CD4-positive, alpha-beta T cell treated with Interleukin-10 for 1 hour (primary cell): ENCODE data around the gene SLC6A19.

ENCODE experiments used
- DNase-seq: peaks from one replicate; pipeline ENCODE4 v3.0.0-alpha.2; 2020

Gene SLC6A19

DNA sequence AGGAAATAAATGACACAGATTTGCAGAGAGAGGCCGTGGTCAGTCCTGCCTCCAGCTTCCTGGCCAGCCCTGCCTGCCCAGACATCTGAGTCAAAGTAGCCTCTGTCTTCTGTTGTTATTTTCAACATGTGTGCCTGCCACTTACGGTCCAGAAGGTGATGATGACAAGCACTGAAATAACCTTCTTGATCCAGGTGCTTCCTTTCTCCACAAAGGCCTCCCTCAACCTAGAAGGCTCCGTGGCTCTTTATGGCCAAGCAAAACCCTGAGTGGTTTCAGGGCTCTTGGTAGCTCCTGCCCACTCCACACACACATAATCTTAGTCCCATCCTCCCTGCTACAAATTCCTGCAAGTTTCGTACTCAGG lies 34.1 kb upstream of the SLC6A19 start:
- DNase-seq = no peak

DNA sequence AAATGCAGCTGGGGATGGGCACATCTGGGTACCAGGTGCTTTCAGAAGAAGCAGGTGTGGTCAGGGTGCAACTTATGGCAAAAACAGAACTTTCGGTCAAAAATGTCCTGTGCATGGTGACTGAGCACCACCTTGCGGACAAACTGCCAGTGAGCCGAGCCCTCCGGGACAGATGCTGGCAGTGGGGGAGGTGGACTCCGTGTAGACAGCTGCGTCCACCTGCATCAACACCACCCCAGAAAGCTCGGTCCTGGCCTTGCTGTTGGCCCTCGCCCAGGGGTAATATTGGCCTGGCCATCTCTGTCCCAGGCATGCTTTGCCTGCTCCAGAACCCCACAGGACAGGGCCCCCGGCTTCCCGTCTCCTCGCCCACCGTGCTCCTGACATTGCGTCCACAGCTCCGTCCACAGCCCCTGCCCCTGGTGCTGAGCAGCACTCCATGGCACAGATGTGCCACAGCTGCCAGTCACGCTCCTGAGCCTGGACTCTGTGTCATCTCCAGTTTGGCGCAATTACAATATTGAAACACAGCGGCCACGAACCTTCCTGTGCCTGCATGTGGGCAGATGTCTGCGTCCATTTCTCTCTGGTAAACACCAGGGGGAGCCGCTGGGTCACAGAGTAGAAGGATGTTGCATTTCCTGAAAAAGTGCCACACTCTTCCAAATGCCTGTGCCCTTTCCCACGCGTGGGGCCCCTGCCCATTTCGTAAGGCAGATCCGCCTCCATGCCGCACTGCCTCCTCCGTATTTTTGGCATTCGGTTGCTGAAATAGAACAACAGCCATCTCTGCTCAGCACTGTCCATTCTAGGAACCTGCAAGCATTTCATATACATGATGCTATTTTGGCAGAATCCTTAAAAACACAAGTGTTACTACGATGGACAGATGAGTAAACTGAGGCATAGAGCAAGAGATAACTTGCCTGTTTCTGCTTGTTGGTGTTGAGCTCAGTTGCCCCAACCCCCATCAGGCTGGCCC lies 33.4 kb upstream of the SLC6A19 start:
- peak; percentile 73 for DNase-seq

DNA sequence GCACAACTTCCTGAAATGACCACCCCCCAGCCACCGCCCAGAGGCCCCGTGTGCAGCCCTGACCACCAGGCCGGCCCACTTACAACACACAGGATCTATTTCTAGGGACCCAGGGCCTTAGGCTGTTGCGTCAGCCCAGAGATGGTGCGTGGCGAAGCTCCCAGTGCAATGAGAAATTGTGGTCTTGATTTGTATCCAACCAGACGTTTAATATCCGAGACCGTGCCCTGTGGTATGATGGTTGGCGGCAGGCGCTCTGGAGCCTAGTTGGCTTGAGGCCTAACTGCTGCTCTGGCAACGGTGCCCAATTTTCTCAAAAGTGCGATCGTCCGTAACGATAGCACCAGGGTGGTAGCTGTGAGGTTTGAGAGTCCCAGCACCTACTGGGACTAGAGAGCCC lies 32.6 kb upstream of the SLC6A19 start:
- no peak for DNase-seq

DNA sequence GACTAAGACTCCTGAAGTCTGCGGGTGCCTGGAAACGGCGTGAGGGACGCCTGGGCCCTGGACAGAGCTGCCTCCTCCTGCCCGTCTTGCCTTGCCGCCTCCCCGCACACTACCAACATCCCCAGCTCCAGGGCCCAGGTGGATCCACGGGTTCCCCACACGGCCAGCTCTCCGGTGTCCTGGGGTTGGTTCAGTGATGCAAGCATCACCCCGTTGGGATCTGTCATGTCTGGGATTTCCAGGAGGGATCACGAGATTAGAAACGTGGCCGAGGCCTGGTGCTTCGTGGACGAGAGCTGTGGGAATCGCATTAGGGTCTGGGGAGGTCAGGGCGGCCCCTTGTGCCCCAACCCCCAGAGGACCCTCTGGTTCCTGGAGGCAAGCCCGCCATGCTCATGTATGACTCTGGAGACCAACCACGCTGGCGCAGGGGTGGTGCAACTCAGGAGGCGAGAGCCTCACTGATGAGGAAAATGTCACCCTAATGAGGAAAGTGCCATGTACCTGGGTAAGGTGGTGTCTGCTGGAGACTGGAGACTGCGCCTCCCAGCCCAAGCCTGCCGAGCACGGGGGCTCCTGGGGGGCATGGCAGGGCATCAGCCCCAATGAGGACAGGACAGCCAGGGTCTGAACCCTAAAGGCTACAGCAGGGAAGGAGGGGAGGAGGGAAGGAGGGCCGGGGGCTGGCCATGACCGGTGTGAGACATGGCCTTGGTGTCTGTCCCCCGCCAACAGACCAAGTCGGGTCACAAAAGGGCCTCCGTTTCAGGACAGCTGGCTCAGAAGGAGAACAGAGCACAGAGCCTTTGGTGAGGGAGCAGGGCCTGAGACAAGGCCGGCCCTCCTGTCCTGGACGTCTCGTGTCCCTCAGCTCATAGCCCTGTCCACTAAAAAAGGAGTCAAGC lies 31.9 kb upstream of the SLC6A19 start:
- DNase-seq = no peak

DNA sequence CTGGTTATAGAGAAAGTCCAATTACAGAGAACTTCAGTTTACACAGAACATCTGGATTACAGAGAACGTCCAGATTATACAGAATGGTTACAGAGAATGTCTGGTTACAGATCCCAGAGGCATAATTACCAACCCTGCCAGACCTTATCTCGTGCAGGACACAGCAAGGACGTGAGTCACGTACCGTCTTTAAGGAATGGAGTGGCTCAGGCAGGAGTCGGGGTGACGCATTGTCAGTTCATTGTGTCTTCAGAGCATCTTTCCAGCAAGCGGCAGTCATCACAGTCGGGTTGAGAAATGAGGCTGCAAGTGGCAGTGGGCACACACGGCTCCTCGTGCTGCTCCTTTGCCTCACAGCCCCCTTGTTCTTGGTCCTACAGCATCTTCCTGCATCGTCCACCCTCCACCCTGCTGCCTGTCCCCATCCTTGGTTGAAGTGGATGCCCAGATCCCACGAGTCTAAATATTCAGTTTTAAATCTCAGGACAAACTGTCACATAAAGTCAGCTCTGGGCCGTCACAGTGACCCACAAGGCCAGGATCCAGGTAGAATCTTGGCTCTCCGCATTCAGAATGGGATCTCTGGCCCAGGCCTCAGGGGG lies 30.0 kb upstream of the SLC6A19 start:
- no peak for DNase-seq

DNA sequence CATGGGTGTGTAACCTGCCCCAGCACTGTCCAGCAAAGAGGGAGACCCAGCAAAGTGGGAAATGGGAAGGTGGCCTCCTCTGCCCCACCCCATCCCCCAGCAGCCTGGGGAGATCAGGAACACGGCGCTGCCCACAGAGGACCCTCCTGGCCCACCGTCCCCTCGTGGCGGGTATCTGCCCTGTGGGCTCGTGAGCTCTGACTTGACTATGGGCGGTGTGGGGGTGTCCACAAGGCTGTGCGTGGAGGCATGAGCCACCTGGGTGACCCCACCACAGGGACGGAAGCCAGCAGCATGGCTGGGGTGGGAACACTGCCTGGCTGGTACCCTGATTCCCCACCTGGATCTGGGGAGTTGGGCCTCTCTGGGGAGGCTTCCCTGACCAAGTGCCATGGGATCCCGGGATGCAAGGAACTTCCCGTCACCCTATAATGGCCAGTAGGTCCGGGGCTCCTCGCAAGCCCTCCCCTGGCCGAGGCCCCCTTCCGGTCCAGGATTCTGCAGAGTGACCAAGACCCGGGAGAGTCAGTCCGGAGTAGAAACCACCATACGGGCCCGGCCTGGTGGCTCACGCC lies 29.3 kb upstream of the SLC6A19 start:
- DNase-seq = no peak

DNA sequence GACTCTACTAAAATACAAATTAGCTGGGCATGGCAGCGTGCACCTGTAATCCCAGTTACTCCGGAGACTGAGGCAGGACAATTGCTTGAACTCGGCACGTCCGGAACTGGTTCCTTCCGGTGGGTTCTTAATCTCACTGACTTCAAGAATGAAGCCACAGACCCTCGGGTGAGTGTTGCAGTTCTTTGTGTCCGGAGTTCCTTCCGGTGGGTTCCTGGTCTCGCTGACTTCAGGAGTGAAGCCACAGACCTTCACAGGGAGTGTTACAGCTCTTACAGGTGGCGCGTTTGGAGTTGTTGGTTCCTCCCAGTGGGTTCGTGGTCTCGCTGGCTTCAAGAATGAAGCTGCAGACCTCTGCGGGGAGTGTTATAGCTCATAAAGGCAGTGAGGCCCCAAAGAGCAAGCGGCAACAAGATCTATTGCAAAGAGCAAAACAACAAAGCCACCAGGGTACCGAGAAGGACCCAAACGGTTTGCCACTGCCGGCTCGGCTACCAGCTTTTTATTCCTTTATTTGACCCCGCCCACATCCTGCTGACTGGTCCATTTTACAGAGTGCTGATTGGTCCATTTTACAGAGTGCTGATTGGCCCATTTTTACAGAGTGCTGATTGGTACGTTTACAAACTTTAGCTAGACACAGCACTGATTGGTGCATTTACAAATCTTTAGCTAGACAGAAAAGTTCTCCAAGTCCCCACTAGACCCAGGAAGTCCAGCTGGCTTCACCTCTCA lies 28.6 kb upstream of the SLC6A19 start:
- peak; percentile 49 for DNase-seq

DNA sequence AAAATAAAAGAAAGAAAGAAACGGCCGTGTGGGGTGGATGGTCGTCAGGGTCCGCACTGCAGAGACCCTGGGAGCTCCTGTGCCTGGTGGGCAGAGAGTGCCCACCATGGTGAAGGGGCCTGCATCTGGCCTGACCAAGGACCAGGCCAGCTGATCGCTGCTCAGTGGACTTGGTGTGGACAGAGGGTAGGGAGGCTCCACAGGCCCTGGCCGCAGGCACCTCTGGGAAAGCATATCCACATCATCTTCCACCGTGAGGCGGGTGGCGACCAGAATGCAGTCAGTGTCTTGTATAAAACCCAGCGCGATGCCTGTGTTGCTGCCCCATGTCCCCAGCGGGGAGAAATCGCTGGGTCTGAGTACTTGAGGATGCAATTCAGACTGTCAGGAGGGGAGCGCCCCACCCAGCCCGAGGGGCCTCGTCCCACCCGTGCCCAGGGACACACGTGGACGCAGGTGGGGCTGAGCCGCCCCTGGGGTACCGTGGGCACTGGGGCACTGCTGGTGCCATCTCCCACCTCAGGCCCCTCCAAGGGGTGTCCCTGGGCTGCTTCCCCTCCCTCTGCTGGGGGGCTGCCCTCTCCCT lies 27.8 kb upstream of the SLC6A19 start:
- no peak for DNase-seq

DNA sequence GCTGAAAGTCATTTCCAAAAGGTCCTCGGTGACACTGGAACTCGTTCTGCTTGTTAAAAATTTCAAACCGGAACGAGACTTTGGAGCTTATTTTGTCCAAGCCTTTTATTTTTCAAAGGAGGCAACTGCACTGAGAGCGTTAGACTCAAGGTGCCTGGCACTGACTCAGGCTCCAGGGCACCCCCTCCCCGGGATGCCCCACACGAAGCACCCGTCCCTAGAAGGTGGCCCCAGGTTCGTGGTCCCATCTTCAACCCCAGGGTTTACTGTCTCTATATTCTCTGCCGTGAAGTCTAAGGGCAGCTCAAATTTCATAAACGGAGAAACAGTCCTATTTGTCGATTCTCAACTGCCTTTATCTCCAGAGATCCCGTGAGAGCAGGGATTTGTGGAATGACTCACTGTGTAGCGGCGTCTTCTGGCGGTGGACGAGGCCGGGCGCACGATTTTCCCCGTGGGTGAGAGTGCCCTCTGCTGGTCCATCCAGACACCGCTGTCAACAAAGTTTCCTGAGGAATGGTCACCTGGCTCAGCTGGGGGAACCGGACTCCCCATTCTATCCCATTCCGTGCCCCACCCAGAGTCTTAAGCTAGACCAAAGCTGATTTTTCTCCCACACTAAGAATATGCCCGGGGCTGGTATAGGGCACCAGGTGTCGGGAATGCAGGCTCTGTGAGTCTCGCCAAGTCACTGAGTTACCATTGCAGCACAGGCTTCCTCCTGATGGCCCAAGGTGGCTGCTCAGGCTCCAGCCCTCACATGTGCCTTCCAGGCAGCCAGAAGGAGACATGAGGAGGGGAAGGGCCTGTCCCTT lies 27.1 kb upstream of the SLC6A19 start:
- DNase-seq = peak; percentile 41

DNA sequence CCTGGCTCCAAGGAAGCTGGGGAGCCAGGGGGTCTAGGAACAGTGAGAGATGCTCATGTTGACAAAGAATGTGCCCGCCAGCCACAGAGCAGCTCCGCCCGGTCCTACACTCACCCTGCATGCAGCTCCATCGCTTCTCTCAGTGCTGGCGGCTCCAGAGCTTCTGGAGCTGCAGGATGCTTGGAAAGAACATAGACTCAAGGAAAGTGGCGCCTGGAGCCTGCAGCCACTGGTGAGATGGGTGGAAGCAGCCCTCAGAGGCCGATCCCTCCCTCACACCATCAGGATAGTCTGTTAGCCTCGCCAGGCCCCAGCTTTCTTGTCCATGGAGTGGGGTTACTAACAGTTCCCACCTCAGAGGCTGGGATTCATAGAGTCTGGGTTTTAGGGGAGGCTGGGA lies 26.4 kb upstream of the SLC6A19 start:
- no peak for DNase-seq

DNA sequence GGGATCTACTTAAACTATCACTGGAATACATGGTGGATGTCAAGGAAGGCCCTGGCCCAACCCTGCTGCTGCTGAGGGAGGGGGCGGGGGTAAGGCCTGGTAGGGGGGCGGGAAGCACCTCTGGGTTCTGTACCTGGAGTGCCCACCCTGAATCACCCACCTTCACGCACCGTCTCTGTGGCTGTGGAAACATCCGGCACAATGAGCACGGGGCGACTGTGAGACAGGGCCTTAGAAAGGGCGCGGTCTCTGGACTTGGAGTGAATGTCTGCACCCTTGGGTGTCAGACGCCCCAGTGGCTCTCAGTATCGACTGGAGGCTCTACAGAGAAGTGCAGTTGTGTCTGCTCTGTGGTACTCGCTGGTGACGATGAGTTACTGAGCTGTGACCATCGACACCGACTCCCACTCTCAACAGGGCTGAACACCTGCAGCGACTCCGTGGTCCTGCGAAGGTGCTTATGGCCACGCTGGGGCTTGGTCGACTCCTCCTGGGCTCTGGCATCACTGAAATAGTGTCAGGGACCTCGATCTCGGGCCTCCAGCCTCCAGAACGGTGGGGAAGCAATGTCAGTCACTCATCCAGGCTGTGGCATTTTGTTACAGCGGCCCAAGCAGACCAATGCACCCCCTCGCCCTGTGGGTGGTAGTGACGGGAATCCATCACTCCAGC lies 25.5 kb upstream of the SLC6A19 start:
- DNase-seq = no peak

DNA sequence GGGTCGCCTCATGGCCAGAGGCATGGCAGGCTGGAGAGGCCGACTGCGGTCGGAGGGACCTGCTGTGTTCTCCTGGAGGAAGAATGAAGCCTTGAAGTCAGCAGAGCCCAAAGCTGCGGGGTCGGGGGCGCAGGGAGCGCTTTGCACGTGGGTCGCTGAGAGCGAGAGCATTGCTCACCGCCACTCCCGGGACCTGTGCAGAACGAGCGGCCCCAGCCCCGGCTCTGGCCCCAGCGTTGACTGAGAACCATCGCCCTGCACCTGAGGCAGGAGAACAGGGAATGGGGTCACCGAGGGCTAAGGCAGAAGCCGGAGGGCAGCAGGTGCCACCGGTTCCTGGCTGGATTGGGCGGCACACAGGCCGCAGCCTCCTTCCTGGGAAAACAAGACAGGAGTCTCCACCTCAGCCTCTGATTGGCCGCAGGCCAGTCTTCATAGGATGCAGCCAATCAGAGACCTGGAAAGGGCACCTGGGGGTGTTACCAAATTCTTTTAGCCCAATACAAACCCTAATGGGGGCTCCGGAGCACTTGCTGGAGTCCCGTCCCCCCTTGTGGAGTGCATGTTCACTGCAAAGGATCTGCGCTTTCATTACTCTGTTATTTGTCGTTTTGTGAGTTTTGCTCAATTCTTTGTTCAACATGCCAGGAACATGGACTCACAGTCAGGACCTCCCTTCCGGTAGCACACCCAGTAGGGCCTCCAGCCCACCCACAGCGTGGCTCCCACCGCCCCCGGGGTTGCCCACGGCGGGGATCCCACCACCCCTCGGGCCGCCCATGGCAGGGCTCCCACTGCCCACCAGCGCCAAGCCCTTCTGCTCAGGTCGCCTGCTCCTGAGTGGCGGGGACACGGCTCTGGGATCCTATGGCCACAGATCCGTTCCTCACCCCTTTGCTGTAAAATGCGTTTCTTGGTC lies 24.7 kb upstream of the SLC6A19 start:
- no peak for DNase-seq

DNA sequence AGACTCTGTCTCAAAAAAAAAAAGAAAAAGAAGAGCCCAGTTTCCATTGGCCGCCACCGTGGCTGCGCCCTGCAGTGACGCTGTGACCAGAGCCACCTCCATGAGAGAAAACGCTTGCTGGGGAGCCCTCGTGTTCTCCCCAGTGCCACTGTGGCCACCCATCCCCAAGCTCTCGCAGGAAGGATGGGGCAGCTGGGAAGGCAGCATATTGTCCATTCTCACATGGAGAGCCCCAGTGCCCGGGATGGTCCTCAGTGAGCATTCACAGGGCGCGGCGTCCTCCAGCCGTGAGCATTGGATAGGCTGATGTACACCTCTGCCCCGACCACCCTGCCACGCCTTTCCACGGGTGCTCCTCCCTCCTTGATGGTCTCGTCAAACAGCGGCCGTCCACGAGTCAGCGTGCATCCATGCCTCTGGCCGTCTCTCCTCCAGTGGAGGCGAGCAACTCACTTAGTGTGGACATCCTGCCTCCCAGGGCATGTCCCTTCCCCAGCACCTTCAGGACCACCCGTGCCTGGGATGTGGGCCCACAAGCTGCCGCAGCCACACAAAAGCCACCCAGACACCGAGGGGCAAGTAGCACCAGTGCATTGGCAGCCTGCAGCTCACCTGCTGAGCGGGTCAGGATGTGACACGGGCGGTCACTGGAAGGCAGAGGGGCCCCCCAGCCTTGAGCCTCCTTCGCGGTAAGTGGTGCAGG lies 23.4 kb upstream of the SLC6A19 start:
- DNase-seq = no peak

DNA sequence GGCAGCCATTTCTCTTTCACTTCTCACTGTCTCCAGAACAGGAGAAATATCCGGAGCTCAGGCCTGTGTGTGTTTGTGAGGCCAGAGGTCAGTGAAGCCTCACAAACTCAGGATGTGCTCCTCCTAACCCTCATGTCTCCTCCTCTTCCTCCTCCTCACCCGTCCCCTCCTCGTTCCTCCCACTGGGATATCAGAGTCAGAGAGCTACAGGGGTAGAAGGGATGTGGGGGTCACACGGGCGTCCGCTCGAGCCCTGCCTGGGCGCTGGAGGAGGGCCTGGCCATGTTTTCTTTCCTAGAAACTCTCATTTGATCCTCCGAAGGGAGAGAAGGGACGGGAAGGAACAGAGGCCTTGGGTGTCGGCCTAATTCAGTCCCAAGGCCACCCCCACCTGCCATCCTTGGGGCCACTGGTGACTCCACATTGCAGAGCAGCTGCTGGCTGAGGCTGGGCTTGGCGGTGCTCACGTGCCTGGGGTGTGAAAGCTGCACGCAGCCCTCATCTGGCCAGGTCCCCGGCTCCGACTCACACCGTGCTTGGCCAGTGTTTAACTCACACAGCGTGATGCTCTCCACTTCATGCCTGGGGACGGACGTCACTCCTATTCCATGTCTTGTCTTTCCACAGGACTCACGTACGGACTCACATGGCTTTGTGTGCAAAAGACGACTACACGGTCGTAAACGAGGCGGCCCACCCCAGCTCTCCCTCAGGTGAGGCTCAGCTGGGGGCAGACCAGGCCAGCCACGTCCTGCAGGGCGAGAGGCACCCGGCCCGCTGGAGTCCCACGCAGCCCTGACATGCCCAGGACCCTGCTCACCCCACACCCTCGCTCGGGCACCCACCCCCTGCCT lies 22.6 kb upstream of the SLC6A19 start:
- DNase-seq = no peak

DNA sequence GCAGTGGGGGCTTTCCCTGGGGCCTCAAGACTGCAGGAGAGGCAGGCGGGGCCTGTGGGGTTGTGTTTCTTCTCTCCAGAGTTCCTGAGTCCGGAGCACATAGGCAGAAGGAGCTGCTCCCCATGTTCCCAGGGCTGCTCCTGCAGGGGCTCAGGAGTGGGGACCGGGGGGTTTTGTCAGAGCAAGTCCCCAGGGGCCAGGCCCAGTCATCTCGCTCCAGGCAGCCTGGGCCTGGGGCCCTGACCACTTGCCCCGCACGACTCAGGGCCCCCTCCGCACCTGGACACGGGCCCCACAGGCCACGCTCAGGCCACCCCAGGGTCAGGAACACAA lies 22.0 kb upstream of the SLC6A19 start:
- no peak for DNase-seq

DNA sequence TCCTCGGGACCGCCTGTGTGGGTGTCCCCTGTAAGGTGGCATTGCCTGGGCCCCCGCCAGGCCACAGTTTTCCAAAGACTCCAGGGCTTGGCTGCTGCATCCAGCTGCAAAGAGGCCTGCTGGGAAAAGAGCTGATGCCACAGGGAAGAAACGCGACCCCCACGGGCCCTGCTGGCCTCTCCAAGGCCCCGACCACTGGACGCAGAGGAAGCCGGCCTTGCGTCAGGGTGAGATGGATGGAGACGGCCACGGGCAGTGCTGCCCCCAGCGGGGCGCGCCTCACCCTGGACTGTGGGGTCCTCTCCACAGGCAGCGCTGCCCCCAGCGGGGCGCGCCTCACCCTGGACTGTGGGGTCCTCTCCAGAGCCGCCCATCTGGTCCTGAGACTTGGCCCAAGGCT lies 21.3 kb upstream of the SLC6A19 start:
- no peak for DNase-seq

DNA sequence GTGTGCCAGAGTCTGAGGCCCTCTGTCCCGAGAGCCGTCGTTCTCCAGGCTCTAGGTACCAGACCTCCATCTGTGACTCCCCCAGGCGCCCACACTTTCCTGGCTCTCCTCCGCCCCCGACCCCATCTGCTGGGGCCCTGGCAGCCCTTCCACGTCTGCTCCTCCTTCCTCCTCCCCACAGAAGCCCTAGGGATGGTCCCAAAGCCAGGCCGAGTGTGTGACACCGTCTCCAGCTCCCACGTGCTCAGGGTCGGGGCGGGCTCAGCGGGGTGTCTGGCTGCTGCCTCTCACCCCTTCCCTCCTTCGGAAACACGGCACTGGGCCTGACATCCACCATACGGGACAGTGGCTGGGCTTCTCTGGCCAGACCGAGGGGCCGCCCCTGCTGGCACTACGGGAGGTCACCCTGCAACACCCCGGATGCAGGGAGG lies 20.5 kb upstream of the SLC6A19 start:
- no peak for DNase-seq
